ENCODE data around the gene DHRS11. TPM values are rescaled to one million over a fixed set of nuclear protein-coding genes. Genes with fewer than 3 reads are reported as not detected.

DHRS11 gene
- total and polyA plus RNA-seq, 10 of the 15 experiments (the other 5 are each of a cell fraction or from before 2014, with no cell fraction given), result 3.4 to 23.0 (median 14.5) TPM

- TF ChIP-seq ZNF687 (IDR thresholded peaks at IDR 0.05) (no peak), DPF2 (IDR thresholded peaks at IDR 0.05) (peak; percentile 75; the same call in 1 of the 2 replicates), CHD1 (IDR thresholded peaks at IDR 0.05; ENCODE audit: low read depth, low read length) (no peak), MYC (IDR thresholded peaks at IDR 0.05; ENCODE audit: insufficient read depth, insufficient read length, insufficient replicate concordance, low read length, severe bottlenecking) (no peak), ATF7 (IDR thresholded peaks at IDR 0.05; ENCODE audit: low read depth) (0 out of 2 replicates have a peak, but pooled peaks have one; percentile 10), MXI1 (IDR thresholded peaks at IDR 0.05; ENCODE audit: low read depth, low read length) (peak; percentile 6; the same call in 1 of the 2 replicates), POLR2A (IDR thresholded peaks at IDR 0.05; ENCODE audit: low read depth, low read length) (peak; percentile 93), ZNF217 (IDR thresholded peaks at IDR 0.05) (no peak), EP300 (IDR thresholded peaks at IDR 0.05; ENCODE audit: borderline replicate concordance in 1 of 2, control insufficient read depth in 1 of 2, low read depth in 2 of 2, low read length in 2 of 2) (0 out of 4 replicates have a peak, but pooled peaks of 1 of the 2 experiments have one; percentile 4), ZNF622 (IDR thresholded peaks at IDR 0.05) (no peak), CREB1 (IDR thresholded peaks at IDR 0.05; ENCODE audit: low read depth) (peak; percentile 55; the same call in 1 of the 2 replicates), CREM (IDR thresholded peaks at IDR 0.05; ENCODE audit: low read depth) (no peak), SKIL (IDR thresholded peaks at IDR 0.05; ENCODE audit: low read depth, poor library complexity, severe bottlenecking) (peak; percentile 1), HDGF (IDR thresholded peaks at IDR 0.05) (0 out of 2 replicates have a peak, but pooled peaks have one; percentile 17), EED (IDR thresholded peaks at IDR 0.05; ENCODE audit: low read depth) (0 out of 2 replicates have a peak, but pooled peaks have one; percentile 47), CBFB (IDR thresholded peaks at IDR 0.05; ENCODE audit: low read depth) (peak; percentile 35; the same call in 1 of the 2 replicates), NR2C1 (IDR thresholded peaks at IDR 0.05) (0 out of 2 replicates have a peak, but pooled peaks have one; percentile 3), PKNOX1 (IDR thresholded peaks at IDR 0.05) (peak; percentile 29; the same call in 1 of the 2 replicates), GABPA (IDR thresholded peaks at IDR 0.05; ENCODE audit: low read depth) (no peak), SPI1 (IDR thresholded peaks at IDR 0.05; ENCODE audit: borderline replicate concordance, insufficient read depth, low read depth, low read length) (no peak), MEF2A (IDR thresholded peaks at IDR 0.05; ENCODE audit: insufficient read depth, low read depth, low read length) (0 out of 2 replicates have a peak, but pooled peaks have one; percentile 2), USF1 (IDR thresholded peaks at IDR 0.05; ENCODE audit: borderline replicate concordance, extremely low read length, insufficient read depth, low read depth, low read length) (no peak)
These were observed 47.2 kb upstream of the DHRS11 start, which contains the start of gene GGNBP2 (continued) for GRCh38 chr17:36544307-36545076.
